Spleen (tissue), 11 donors: ENCODE measurements around the gene SECISBP2L. TPM values are rescaled to one million over a fixed set of nuclear protein-coding genes. Genes with fewer than 3 reads are reported as not detected.
"Not testable (repeated sequence)": the region's sequence is repeated elsewhere in the genome, so short reads cannot be mapped to it uniquely, and the experiment has no call there.

Experiments used
- DNase-seq: peaks from one replicate; pipeline ENCODE4 v3.0.0-alpha.2; 2020
- H3K27ac ChIP-seq, 8 donors: fragments of 200-600 bp; sonication (generic) in 7 of 8; 1 replicate in 4 of 8; 2 replicates in 4 of 8; pipeline versions ENCODE4 v1.5.0 to v1.8.0; 2016 to 2021; ENCODE audit warnings: inconsistent platforms in 4 of 8, mild to moderate bottlenecking in 4 of 8, moderate library complexity in 1 of 8
- H3K27me3 ChIP-seq, 7 donors: fragments of 200-600 bp; sonication (generic) in 6 of 7; replicated peaks in 1 of 7; 1 replicate in 4 of 7; 2 replicates in 3 of 7; pipeline versions ENCODE4 v1.5.0 to v1.8.0; 2016 to 2021; ENCODE audit warnings: inconsistent platforms in 3 of 7, mild to moderate bottlenecking in 1 of 7
- H3K36me3 ChIP-seq, 6 donors: fragments of 200-600 bp; sonication (generic) in 5 of 6; 1 replicate in 4 of 6; 2 replicates in 2 of 6; pipeline versions ENCODE4 v1.5.0 to v1.8.0; 2016 to 2021; ENCODE audit warnings: inconsistent platforms in 2 of 6
- H3K4me1 ChIP-seq, 6 donors: fragments of 200-600 bp; sonication (generic) in 5 of 6; 1 replicate in 3 of 6; 2 replicates in 3 of 6; pipeline versions ENCODE4 v1.5.0 to v1.8.0; 2016 to 2021; ENCODE audit warnings: inconsistent platforms in 3 of 6
- H3K4me3 ChIP-seq, 8 donors: fragments of 200-600 bp; sonication (generic) in 7 of 8; 1 replicate in 4 of 8; 2 replicates in 4 of 8; pipeline versions ENCODE4 v1.5.0 to v1.8.0; 2016 to 2021; ENCODE audit warnings: inconsistent platforms in 4 of 8, mild to moderate bottlenecking in 4 of 8, moderate library complexity in 2 of 8
- H3K9me3 ChIP-seq, 8 donors: fragments of 200-600 bp; sonication (generic) in 7 of 8; 1 replicate in 4 of 8; 2 replicates in 4 of 8; pipeline versions ENCODE4 v1.5.0 to v1.8.0; 2016 to 2021; ENCODE audit warnings: inconsistent platforms in 4 of 8
- POLR2A ChIP-seq, 3 donors: fragments of 450-650 bp; IDR thresholded peaks; one replicate each; pipeline ENCODE4 v1.5.1; 2017; ENCODE audit warnings: antibody characterized with exemption in 3 of 3, mild to moderate bottlenecking in 1 of 3
- POLR2AphosphoS5 ChIP-seq, 3 donors: sonication (generic); formaldehyde crosslinking; IDR thresholded peaks; one replicate each; pipeline ENCODE4 v1.5.1; 2017; ENCODE audit warnings: antibody characterized with exemption in 3 of 3
- WGBS, 5 donors: extraction: QIAGEN DNeasy Blood & Tissue Kit in 3 of 5; methylation state at CpG; one replicate each; pipeline versions ENCODE4 v1.1.5 to v1.1.7; 2013 to 2018; 5-methylcytosine and 5-hydroxymethylcytosine counted together
- intact Hi-C: fragments of 100-400 bp; cut with DNase I; formaldehyde crosslinking; loops from one replicate; pipeline ENCODE4 v1.15.0; 2023; ENCODE audit warnings: low total_unique reads
- polyA plus RNA-seq, 3 donors: library from polyadenylated mRNA; stranded (reverse); fragments of 200-250 nt; gene quantifications; one replicate each; pipeline ENCODE4 v1.2.1, GENCODE V29; 2013
- total RNA-seq, 7 donors: library from RNA; depleted of rRNA in 3 of 7; stranded (reverse); fragments of >200 nt in 3 of 7; fragmentation: NEBNext Ultra II Directional in 4 of 7; extraction: Animal tissue kit (Norgen Biotek cat#: 25700) in 4 of 7; gene quantifications; one replicate each; pipeline versions ENCODE4 v1.1.0 to v1.2.1, GENCODE V29; 2016 to 2021
- TF ChIP-seq, protein P1 (sequence below), 11 experiments: fragments of 200-600 bp in 7 of 11; fragments of 450-650 bp in 4 of 11; sonication (generic) in 4 of 11; IDR thresholded peaks in 8 of 11; conservative IDR thresholded peaks in 3 of 11; 1 replicate in 7 of 11; 2 replicates in 4 of 11; pipeline versions ENCODE4 v1.4.0 to v1.8.0; 2016 to 2021; ENCODE audit warnings: antibody characterized with exemption in 11 of 11, inconsistent platforms in 4 of 11, mild to moderate bottlenecking in 1 of 11
- donor health status: healthy with polysubstance abuse.
- donor health status: DM: no; HTN: no; CAD: no; lungs with moderate emphysema.
- donor health status: DM: no; HTN: no; CAD: no.
- donor health status: Bipolar disorder and iron deficiency.
- donor health status: healthy.
- donor health status: DM: no; HTN: no; CAD: no.
- donor health status: DM: yes; HTN: yes; CAD: no.

Gene SECISBP2L
- total and polyA plus RNA-seq, 10 donors, result 5.6 to 58.7 (median 47.1) TPM

DNA sequence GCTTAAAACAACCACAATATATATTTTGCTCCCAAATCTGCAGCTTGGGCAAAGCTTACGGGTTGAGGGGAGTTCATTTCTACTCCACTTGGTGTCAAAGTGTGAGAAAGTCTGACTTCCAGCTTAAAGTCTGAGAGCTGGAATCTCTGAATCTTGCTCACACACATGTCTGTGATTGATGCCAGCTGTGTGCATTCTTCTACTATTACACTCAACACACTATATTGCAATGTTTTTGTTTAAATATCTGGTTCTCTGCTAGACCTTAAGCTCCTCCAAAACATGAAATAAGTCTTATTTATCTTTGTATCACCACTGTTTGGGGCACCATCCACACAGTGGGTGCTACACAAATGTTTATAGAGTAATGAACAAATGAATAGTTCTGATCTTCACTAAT is 36.7 kb upstream of the SECISBP2L start:
- 36 to 93% (median 88%) methylated on average over 1 of the region's 1 CpG for WGBS, 5 donors
- Histone ChIP-seq H3K4me3 (no peak overlapping the region), H3K36me3 (no peaks in the 10 kb centered on the region), H3K4me1 (no peaks in the 10 kb centered on the region), H3K27ac (no peak overlapping the region), H3K9me3 (no peaks in the 10 kb centered on the region), H3K27me3 (no peaks in the 10 kb centered on the region)
- TF ChIP-seq POLR2A (IDR thresholded peaks at IDR 0.05) (no peak), POLR2AphosphoS5 (IDR thresholded peaks at IDR 0.05) (no peak)
- TF ChIP-seq, protein P1, sequence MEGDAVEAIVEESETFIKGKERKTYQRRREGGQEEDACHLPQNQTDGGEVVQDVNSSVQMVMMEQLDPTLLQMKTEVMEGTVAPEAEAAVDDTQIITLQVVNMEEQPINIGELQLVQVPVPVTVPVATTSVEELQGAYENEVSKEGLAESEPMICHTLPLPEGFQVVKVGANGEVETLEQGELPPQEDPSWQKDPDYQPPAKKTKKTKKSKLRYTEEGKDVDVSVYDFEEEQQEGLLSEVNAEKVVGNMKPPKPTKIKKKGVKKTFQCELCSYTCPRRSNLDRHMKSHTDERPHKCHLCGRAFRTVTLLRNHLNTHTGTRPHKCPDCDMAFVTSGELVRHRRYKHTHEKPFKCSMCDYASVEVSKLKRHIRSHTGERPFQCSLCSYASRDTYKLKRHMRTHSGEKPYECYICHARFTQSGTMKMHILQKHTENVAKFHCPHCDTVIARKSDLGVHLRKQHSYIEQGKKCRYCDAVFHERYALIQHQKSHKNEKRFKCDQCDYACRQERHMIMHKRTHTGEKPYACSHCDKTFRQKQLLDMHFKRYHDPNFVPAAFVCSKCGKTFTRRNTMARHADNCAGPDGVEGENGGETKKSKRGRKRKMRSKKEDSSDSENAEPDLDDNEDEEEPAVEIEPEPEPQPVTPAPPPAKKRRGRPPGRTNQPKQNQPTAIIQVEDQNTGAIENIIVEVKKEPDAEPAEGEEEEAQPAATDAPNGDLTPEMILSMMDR (IDR thresholded peaks at IDR 0.05 in 8 of 11, conservative IDR thresholded peaks at IDR 0.05 in 3 of 11), result no peak
- no peak for DNase-seq
- intact Hi-C loops, result no loop called here

DNA sequence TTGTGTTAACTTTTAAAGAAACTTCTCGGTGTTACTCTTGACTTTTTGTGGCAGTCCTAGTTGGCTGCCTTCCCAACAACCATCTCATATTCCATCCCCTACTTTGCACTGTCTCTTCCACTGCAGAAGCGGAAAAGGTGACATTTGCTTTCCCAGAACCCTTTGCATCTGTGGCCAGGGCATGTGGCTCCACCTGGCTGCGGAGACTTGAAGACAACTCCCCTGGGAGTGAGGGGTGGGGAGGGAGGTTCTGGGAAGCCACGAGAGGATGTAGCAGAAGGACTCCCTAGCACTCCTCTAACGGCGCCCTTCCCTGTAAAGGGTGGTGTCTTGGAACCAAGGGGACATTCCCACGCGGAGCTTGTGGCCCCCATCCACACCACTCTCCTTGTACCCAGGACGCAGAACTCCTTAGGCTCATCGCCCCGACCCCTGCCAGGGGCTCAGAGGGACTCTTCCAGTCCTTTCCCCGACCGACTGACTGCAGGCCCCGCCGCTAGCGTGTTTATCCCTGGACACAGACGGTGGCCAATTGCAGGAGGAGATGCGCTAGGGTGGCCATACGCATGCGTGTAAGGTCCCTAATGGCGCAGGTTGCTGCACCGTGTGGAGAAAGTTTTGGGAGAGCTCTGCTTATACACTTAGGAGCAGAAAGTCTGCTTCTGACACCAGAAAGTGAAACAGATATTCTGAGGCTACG is 33.2 kb upstream of the SECISBP2L start:
- Histone ChIP-seq H3K4me1 (no peaks in the 10 kb centered on the region), H3K27me3 (no peaks in the 10 kb centered on the region), H3K4me3 (no peak overlapping the region), H3K36me3 (no peaks in the 10 kb centered on the region), H3K27ac (no peak overlapping the region), H3K9me3 (peaks cover 0 to 2% (median 0%) of the 10 kb centered on the region in 8 donors)
- no peak for DNase-seq
- TF ChIP-seq POLR2A (IDR thresholded peaks at IDR 0.05), result no peak
- TF ChIP-seq, protein P1 (IDR thresholded peaks at IDR 0.05 in 8 of 11, conservative IDR thresholded peaks at IDR 0.05 in 3 of 11), result no peak
- no peak for TF ChIP-seq POLR2AphosphoS5 (IDR thresholded peaks at IDR 0.05)
- WGBS, 5 donors, result 90 to 94% (median 90%) methylated on average over 23 of the region's 23 CpGs
- intact Hi-C loops, result no loop called here

DNA sequence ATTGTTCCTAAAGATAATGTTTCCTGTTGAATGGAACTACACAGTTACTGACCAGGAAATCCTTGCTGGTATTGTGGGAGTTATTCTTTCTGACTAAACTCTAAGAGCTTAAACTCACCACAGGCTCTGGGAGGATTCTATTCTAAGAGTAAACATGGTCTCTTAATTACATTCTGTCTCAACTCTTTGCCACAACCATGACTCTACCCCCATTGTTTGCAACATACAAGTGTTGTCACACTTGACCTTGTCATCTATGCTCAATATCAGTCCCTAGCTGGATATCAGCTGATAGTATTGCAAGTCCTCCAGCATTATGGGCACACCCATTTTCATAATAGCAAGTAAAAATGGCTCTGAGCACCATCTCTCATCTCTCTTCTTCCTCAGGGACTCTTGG is 29.6 kb upstream of the SECISBP2L start:
- no peak for TF ChIP-seq POLR2A (IDR thresholded peaks at IDR 0.05)
- no peaks in the 10 kb centered on the region for H3K4me1 ChIP-seq
- no peaks in the 10 kb centered on the region for H3K36me3 ChIP-seq
- no peak overlapping the region for H3K4me3 ChIP-seq
- H3K9me3 ChIP-seq, result peaks cover 0 to 5% (median 0%) of the 10 kb centered on the region in 8 donors
- no peak overlapping the region for H3K27ac ChIP-seq
- intact Hi-C loops, result no loop called here
- no peaks in the 10 kb centered on the region for H3K27me3 ChIP-seq
- no peak for DNase-seq

DNA sequence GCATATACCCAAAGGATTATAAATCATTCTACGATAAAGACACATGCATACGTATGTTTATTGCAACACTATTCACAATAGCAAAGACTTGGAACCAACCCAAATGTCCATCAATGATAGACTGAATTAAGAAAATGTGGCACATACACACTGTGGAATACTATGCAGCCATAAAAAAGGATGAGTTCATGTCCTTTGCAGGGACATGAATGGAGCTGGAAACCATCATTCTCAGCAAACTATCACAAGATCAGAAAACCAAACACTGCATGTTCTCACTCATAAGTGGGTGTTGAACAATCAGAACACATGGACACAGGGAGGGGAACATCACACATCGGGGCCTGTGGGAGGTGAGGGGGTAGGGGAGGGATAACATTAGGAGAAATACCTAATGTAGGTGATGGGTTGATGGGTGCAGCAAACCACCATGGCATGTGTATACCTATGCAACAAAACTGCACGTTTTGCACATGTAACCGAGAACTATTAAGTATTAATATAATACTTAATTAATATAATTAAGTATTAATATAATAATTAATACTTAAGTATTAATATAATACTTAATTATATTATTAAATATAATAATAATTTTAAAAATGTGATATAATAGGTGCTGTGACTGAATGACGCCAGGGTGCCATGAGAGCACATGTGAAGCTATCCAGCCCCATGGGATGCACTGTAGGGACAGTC is 28.5 kb upstream of the SECISBP2L start:
- H3K4me1 ChIP-seq, intact Hi-C loops, DNase-seq, H3K36me3 ChIP-seq, H3K9me3 ChIP-seq, H3K4me3 ChIP-seq, H3K27ac ChIP-seq, H3K27me3 ChIP-seq: not testable (repeated sequence)
- 91 to 94% (median 91%) methylated on average over 6 of the region's 6 CpGs for WGBS, 5 donors

DNA sequence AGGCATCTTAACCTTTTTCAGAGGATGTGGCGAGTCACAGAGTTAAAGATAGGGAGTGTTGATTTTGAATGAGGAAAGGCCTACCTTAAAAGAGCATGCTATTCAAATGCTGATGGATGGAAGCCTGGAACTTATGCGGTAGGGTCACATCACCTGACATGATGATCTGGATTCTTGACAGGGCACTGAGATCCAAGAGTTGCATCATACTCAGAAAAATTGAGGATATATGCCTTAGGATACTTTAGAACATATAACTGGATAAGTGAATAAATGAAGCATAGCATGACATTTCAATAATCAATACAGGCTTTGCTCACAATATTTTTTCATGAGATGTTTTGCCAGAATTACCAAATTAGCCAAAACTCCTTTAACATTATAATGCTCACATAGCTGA is 20.1 kb upstream of the SECISBP2L start:
- intact Hi-C loops, result no loop called here
- Histone ChIP-seq H3K27ac (no peak overlapping the region), H3K4me1 (peaks cover 0 to 15% (median 5%) of the 10 kb centered on the region in 6 donors), H3K9me3 (no peaks in the 10 kb centered on the region), H3K27me3 (peaks cover 0 to 13% (median 0%) of the 10 kb centered on the region in 7 donors), H3K36me3 (no peaks in the 10 kb centered on the region), H3K4me3 (no peak overlapping the region)
- no peak for TF ChIP-seq POLR2AphosphoS5 (IDR thresholded peaks at IDR 0.05)
- TF ChIP-seq, protein P1 (IDR thresholded peaks at IDR 0.05 in 8 of 11, conservative IDR thresholded peaks at IDR 0.05 in 3 of 11), result no peak
- no peak for TF ChIP-seq POLR2A (IDR thresholded peaks at IDR 0.05)
- DNase-seq, result no peak
- 80 to 90% (median 87%) methylated on average over 2 of the region's 2 CpGs for WGBS, 5 donors
